Right kidney (tissue), 9 donors: Measurements from ENCODE around the gene OR2T11.
"Not testable (repeated sequence)": the region's sequence is repeated elsewhere in the genome, so short reads cannot be mapped to it uniquely, and the experiment has no call there.

ENCODE experiments used
- DNase-seq: peaks from one replicate; pipeline ENCODE4 v3.0.0-alpha.2; 2016
- long read RNA-seq, 8 donors: transcript quantifications; one replicate each; lab custom pipeline, GENCODE V29; 2026

Gene OR2T11, protein sequence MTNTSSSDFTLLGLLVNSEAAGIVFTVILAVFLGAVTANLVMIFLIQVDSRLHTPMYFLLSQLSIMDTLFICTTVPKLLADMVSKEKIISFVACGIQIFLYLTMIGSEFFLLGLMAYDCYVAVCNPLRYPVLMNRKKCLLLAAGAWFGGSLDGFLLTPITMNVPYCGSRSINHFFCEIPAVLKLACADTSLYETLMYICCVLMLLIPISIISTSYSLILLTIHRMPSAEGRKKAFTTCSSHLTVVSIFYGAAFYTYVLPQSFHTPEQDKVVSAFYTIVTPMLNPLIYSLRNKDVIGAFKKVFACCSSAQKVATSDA
- long read RNA-seq, donor 1 = 0 reads
- long read RNA-seq, donor 2 = 0 reads
- long read RNA-seq, donor 3 = 0 reads
- long read RNA-seq, donor 4 = 0 reads
- long read RNA-seq, donor 5 = 0 reads
- long read RNA-seq, donor 6 = 0 reads
- long read RNA-seq, donor 7 = 0 reads
- long read RNA-seq, donor 8 = 0 reads

DNA sequence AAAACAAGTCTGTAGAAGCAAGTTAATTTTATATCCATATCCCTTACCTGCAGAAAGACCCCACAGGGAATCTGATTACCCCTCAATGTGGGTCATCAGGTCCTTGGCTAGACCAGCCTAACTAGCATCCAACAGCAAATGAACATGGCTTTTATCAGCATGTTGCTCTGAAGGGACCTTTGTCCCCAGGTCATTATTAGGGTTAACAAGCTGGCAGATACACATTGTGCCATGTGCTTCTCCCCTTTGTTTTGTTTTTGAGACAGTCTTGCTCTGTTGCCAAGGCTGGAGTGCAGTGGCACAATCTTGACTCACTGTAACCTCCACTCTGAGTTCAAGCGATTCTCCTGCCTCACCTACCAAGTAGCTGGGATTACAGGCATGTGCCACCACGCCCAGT is at the start of gene OR2T11:
OR2T11 (minus strand) TSS at position 101 of the 400 bp plus-strand sequence. CDS start 7,963 bp downstream, outside the sequence.
- not testable (repeated sequence) for DNase-seq

DNA sequence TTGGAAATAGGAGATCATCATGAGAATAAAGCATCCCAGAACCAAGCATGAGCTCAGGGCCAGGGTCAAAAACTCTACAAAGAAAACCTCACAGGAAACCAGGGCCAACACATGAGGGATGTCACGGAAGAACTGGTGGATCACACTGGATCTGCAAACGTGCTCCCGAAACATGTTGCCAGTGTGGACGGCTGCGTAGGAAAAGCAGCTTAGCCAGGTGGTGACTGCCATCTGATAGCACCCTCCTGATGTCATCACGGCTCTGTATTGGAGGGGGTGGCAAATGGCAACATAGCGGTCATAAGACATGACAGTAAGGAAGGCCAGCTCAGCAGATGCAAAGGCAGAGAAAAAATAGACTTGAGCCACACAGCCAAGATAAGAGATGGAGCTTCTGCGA is 46.8 kb upstream of the OR2T11 start:
- DNase-seq = no peak

DNA sequence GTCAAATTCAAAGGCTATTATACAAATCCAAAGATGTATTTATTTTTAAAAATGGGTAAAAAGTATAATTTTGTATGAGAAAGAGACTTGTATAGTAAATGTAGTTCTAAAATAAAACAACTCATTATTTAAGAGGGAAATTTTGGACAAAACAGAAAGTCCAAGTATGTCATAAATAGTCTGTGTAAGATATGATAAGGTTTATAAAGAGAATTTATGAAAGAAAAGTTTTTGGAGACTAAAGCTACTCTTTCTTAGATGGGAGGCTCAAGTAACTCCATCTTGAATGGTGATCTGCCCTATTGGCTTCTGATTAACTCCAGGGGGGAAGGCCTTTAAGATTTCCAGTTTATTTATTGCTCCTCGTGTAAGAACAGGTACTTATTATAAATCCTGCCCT is 35.1 kb upstream of the OR2T11 start:
- no peak for DNase-seq

DNA sequence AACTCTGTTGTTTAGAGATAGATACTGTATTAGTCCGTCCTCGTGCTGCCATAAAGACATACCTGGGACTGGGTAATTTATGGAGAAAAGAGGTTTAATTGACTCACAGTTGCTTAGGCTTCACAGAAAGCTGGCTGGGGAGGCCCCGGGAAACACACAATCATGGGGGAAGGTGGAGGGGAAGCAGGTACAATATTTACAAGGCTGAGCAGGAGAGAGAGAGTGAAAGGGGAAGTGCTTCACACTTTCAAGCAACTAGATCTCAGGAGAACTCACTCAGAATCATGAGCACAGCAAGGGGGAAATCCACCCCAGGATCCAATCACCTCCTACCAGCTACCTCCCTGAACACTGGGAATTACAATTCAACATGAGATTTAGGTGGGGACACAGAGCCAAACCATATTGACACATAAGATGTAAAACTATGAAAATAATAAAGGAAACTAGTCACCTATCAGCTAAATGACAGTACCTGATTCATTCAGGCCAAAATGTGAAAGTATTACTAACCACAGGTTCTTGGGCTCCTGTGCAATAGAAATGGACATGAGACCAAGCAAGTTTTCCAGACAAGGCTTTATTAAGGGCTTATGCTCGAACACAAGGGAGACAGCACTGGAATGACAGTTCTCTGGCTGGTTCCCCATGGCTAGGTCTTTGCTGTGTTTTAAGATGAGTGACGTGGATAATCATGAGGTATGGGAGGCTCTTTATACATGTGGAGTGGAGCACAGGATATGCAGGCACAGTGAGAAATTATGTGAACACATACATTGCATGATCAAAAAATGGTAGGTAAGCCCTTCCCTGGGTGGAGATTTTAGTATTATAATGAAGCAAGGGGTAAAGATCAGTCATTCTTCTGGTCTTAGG is 28.8 kb upstream of the OR2T11 start:
- DNase-seq = not testable (repeated sequence)

DNA sequence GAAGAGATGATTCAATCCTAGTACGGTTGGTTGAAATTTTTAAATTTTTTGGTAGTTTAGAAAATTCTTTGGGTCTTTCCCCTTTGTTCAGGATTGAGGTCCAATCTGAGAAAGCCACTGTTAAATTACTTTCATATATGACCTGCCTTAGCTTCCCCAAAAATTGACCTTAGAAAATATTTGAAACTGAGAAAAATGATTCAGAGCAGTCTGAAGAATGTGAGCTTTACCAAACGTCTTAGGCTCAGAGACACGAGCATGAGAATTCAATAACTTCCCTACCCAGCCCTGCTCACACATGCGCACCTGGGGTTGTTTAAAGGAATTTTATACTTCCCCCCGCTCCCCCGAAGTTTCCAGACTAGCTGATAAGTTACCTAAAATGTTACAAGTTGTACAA is 21.9 kb upstream of the OR2T11 start:
- not testable (repeated sequence) for DNase-seq

DNA sequence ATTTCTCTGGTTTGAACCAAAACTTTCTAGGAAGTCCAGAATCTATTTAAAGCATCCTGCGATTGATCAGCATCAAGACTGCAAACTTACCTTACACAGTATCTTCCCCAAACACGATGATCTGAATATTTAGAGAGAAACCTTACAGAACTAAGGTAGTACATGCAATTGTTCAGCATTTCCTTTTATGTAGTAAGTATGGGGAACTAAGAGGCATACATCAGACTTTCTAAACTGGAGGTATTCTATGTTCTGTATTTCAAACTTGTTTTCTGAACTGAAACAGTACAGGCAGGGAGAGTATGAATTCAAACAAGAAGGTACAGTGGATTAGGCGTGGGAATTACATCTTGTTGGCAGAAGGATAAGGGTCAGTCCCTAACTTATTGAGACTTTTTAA is 20.5 kb upstream of the OR2T11 start, which contains the start of gene OR2T27:
OR2T27 (minus strand) TSS at position 175 of the 400 bp plus-strand sequence. CDS start 4,644 bp downstream, outside the sequence.
- not testable (repeated sequence) for DNase-seq

DNA sequence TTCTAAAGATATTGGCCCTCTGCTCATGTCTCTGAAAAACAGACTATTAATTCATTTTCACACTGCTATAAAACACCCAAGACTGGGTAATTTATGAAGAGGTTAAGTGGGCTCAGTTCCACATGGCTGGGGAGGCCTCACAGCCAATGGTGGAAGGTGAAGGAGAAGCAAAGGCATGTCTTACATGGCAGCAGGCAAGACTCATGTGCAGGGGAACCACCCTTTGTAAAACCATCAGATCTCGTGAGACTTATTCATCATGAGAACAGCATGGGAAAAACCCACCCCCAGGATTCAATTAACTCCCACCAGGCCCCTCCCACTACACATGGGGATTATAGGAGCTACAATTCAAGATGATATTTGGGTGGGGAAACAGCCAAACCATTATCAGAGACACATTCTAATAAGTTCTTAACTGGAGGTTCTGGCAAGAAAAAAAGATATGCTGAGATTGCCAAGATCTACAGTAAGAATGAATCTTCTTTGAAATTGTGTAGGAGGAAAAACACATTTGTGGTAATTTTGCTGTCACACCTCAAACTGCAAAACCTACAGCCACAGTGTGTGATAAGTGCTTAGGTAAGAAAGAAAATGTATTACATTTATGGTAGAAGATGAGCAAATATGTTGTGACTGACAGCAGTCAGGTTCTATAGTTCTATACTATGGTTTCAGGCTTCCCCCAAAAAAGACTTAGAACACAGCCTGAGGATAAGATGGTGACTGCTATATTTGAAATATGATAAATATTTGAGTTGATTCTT is 14.1 kb upstream of the OR2T11 start:
- DNase-seq = not testable (repeated sequence)

DNA sequence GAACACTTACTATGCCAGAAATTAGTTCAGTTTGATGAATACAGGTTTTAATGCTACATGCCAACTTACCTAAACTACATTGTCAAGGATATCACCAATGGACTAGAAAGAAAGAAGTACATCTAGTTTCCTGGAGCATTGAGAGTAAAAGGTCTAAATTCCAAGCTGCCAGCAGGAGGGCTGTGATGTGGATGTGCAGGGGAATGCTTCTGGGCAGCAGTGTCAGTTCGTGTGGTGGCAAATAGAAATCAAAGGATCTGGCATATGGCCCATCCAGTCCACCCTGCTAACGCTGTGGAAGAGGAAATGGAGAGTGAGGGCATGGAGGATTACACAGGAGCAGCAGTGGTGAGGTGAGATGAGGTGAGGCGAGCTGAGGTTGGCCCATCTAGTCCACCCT is 10.3 kb upstream of the OR2T11 start, which contains the start of gene OR2T35:
OR2T35 (minus strand) TSS at position 101 of the 400 bp plus-strand sequence. CDS start 6,020 bp downstream, outside the sequence.
- not testable (repeated sequence) for DNase-seq

DNA sequence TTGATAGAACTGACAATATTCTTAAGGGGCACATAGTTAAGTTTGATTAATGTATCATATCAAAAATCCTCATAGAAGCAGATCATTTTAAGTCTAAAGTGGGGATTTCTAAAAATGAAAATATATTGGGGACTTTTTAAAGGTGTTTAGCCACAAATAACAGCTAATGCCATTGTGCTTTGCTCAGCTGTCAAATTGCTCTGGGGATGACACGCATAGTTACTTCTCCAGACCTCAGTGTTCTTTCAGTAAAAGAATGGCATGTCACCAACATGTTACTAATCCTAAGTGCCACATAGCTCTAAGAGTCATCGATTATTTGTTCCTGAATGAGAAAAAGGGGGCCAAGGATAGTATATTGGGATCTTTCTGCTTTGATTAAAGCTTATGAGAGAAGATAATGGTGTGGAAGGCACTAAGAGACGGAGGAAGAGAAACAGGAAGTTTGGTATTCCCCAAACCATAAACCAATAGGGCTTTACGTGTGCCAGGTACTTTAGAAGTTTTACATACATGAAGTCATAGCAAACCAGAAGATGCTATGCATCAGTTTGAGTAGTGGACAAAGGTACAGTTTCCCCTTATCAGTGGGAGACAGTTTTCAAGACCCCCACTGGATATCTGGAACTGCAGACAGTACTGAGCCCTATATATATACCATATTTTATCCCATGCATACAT is 8.2 kb upstream of the OR2T11 start:
- not testable (repeated sequence) for DNase-seq

DNA sequence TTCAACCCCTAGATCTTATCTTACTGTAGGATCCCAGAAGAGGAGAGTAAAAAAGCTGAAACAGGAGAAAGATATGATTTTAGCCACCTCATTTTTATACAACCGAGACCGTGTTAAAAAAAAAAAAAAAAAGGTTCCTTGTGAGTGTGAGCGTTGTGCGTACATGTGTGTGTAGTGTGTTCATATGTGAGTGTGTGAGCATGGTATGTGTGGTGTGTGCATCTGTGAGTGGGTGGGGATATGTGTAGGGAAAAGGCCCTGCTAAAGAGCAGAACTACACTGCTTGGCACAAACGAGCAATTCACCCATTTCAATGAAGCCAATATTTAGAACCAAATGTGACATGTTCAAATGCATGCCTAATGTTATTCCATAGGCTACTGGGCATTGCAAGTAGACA is 6.7 kb upstream of the OR2T11 start:
- not testable (repeated sequence) for DNase-seq

DNA sequence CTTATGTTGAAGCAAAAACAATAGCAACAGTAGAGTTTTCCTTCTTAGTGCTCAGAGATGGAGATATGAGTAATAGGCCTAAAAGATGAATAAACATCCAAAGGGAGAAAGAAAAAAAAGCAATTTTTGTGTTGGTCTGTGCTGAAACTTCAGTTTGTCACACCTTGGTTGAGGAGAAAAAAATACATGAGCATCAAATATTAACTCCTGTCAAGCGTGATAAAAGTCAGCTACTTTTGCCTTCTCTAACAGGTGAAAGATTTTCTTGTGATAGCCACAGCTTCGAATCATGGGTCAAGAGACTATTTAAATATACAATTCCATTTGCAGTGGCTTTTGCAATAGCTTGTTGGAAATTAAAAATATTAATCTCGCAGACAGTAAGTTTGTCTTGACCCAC is 6.0 kb upstream of the OR2T11 start:
- DNase-seq = not testable (repeated sequence)

DNA sequence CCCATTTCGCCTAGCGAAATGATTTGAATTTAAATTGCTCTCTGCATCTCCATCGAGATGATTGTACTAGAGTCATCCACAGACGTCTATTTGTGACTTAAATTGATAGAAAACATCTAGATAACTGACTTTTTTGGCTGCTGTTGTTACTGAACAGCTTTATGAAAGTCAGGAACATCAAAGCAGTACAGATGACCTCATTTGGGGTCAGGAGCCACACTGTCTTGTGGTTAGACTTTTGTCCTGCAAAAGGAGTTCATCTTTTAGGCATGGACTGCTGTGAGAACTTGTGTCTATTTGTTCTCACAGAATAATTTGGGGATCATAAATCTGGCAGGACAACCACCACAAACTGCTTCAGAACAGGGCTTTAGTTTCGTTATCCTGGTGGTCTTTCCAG is 4.8 kb upstream of the OR2T11 start:
- DNase-seq = not testable (repeated sequence)

DNA sequence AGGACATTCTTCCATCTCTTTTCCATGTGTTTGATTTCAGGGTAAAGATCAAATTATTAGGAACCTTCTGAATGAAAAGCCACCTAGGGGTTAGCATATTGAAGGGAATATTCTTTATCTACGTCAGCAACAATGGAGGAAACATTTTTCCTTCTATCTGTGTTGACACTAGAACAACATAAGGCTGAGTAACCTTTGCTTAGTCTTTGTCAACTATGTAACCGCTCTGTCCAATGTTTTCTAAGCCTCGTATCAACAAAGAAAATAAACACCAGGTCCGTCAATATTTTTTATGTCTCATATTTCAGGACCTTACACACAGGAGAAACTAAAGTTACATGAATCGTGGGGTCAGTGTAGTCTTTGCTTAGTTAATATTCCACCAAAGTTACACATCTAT is 1.7 kb upstream of the OR2T11 start:
- DNase-seq = not testable (repeated sequence)

DNA sequence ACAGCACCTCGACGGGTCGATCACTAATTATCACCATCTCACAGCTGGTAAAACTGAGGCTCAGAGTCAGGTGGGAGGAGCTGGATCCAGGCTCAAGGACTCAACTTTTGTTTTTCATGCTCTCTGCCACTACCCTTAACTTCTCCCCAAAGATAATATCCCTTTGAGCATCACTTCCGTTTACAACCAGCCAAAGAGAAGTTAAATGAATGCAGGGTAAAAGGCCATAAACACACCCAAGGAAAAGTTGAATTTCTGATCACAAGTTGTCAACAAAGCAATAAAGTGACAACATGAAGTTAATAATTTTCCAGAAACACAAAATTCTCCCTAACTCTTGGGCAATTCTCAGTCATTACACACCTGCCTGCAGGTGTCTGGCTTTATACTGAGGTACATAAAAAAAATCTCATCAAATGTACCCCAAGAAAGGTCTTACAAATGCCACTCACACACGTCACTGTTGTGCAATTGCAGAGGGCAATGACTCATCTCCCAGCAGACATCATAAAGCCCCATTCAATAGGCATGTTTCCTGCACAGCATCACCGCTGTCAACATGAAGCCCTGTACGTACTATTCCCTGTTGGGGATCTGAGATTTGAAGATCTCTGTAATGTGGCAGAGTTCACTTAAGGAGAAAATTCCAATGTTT is 3.4 kb downstream of the OR2T11 start:
- DNase-seq = no peak

DNA sequence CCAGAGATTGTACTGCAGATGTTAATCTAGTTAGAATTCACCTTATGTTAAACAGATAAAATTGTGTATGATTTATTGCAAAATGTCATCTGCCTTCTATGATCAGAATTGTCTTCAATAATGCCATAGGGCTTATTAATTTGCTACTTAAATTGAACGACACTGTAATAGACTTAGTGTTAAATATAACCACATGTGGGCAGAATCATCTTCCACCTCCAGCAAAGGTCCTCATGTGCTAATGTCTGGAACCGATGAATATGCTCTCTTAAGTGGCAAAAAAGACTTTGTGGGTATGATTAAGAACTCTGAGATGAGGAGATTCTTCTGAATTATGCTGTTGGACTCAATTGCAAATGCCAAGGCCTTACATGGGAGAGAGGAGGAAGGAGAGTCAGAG is 4.3 kb downstream of the OR2T11 start:
- no peak for DNase-seq

DNA sequence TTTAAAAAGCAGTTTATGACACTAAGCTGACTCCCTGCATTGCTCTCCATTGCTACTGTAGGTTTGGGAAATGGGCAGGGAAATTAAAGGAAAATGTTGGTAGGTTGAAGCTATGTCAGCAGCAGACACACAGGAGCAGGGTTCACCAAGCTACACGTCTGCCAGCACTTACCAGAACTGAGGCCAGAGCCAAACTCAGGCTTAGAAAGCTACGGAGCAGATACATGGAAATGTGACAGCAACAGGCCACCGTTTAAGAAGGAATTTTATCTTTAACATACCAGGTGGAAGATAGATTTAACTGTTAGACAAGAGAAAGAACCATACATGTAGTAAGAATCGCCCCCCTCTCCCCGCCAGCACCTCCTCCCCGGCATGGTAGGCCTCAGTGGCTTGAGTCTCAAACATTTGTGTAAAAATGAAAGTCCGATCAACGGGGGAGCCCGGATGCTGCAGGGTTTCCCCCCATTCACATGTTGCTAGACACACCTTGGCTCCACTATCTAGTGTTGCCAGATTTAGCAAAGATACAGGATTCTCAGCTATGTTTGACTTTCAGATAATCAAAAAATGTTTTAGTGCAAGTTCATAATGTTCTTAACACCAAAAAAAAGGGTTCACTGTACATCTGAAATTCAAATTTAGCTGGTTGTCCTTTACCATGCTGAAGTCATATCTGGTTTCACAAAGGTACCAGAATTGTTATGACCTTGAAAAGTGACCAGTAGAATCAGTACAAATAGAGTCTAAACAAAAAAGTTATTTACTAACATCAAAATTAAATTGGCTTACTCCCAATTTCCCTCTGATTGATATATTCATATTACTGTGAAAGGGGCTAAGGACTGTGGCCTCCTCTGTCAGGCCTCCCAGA is 6.7 kb downstream of the OR2T11 start:
- DNase-seq = no peak

DNA sequence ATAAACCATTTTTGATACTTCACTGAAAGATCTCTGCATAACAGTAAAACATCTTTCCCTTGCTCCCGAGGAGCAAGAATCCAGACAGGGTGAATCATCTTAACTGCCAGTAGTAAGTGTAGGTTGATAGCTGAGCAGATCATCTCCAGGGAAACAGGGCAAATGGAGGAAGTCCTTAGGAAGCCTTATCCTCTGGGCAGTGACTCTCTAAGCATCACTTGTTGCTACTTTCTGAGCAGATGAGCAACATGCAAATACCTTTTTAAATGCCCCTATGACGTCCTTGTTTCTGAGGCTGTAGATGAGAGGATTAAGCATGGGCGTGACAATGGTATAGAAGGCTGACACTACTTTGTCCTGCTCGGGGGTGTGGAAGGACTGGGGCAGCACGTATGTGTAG is 8.9 kb downstream of the OR2T11 start:
- no peak for DNase-seq

DNA sequence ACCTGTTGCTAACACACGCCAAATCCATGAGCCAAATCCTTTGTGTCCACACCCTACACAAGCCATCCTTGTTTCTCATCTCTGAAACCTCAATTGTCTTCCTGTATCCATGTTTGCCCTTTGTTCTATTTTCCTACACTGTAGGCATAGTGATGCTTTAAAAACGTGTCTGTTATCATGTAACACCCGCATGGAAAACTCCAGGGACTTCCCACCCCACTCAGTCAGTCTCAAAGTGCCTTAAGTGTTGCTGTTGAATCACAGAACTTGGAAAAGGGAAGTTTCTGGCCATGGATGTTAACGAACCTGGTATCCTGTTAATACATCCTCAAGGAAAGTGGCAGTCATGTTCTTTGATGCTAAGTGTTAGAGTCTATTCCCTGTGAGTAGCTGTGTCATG is 9.7 kb downstream of the OR2T11 start:
- no peak for DNase-seq

DNA sequence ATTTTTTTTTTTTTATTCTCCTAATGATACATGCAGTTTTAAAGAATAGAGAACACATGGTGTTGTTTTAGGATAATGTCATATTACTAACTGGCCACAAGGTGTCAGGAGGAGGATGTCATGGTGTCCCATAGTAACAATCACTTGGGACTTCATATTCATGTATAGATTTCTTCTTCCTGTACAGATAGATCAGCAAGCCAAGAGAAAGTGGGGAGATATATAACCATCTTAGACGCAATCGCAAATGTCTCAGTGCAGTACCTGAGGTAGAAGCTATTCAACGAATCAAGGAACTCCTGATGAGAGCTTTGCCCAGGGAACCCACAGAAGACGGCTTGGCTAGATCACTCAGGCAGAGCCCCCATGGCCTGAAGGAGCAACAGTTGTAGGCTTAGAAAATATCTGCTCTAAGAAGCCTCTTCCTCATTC is 12.3 kb downstream of the OR2T11 start:
- no peak for DNase-seq

DNA sequence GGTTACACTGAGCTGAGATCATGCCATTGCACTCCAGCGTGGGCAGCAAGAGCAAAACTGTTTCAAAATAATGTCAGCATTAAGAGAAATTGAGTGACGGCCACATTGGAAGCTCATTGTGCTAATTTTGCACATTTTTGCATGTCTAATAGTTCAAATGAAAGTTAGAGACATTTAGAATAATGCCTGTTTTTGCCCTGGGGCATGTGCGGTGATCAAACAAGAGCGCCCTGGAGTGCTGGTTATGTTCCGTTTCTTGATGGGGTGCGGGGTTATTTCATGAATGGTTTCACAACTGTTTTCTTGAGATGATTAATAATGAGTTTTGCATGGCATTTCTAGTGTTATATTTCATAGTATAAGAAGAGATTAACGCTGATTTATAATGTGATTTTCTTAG is 13.1 kb downstream of the OR2T11 start:
- no peak for DNase-seq
